NCI-H1105 treated with DMSO at 0.1 percent for 48 hours (cell line): ENCODE measurements around the gene UGT1A9.

Source experiments
- DNase-seq: peaks from one replicate; lab custom pipeline; 2025; lab: John Stamatoyannopoulos, UW

UGT1A9 gene

GRCh38 chr2:233758849-233759248 is 87.2 kb downstream of the UGT1A9 start:
- DNase-seq, result no peak

- DNase-seq, result no peak
Measured at GRCh38 chr2:233760043-233760442, 88.3 kb downstream of the UGT1A9 start, which contains the start of gene UGT1A1. TSS of gene UGT1A1 (plus strand) at chr2:233760270. CDS start at chr2:233760288, 18 bp downstream.

DNA sequence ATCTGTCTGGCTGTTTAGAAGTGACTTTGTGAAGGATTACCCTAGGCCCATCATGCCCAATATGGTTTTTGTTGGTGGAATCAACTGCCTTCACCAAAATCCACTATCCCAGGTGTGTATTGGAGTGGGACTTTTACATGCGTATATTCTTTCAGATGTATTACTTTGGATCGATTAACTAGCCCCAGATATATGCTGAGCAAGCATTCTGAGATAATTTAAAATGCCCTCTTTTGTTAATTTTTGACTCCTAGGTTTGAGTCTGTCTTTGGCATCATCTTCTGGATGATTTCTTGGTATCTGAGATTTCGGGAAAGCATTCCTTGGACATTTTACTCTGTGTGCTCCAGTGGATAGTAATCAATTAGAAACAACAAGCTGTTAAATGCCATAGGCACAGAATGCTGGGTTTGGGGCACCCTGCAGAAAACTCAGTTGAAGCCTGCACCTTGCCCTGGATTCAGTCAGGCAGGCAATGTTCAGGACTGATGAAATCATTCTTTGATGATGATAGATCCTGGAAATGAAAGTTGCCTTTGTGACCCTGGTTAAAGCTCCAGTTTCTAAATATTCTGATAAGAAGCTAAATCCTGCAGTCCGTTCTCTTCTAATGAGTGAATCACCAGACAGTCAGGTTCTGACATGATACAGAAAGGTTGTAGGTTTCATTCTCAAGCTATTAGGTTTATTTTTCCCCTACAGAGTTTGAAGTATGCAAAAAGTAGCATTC is 89.5 kb downstream of the UGT1A9 start:
- DNase-seq, result no peak

DNA sequence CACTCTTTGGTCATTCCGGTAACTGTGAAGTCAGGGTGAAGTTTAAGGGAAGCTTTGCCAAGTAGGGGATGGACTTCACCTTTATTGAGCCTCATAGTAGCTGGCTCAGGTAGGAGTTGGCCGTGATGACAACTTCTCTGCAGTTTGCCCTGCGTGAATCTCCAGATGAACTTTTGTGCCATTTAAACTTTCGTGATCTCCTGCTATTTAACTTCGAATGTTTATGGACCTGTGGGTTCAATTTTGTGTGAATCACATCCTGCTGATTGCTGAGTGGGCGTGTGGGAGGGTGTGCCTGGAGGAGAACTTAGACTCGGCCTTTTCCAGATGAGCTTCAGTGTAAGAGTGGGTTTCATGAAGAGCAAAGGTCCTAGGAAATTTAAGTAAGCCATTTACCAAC is 92.6 kb downstream of the UGT1A9 start:
- DNase-seq, result no peak

DNA sequence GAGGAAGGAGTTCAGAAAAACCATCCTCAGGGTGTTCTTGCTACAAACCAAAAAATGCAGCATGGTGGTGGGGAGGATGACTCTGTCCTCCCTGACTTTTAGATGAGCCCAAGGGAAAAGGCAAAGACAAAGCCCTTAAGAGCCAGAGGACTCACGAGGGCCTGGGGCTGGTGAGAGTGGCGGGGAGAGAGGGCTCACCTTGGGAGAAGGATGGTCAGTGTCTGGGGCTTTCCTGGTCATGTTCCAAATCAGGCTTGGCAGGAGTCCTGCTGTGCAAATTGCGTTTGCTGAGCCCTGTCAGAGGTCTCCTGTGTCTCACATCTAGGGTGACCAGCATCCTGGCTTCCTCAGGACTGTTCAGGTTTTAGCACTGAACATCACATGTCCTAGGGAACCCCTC is 93.1 kb downstream of the UGT1A9 start:
- no peak for DNase-seq

DNA sequence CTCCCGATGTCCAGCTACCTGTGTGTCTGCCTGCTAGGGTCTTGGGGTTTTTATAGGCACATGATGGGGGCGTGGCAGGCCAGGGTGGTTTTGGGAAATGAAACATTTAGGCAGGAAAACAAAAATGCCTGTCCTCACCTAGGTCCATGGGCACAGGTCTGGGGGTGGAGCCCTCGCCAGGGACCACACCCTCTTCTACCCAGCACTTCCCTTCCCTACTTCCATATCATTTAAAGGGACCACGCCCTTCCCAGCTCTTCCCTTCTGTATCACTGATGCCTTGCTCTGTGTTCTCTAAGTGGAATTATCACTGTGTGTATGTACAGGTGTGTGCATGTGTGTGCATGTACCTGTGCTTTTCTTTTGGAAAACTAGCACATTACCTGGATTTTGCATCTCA is 94.7 kb downstream of the UGT1A9 start:
- DNase-seq, result no peak

- no peak for DNase-seq
Measured at GRCh38 chr2:233768076-233768475, 96.4 kb downstream of the UGT1A9 start.

GRCh38 chr2:233769260-233769659 is 97.6 kb downstream of the UGT1A9 start:
- no peak for DNase-seq

DNA sequence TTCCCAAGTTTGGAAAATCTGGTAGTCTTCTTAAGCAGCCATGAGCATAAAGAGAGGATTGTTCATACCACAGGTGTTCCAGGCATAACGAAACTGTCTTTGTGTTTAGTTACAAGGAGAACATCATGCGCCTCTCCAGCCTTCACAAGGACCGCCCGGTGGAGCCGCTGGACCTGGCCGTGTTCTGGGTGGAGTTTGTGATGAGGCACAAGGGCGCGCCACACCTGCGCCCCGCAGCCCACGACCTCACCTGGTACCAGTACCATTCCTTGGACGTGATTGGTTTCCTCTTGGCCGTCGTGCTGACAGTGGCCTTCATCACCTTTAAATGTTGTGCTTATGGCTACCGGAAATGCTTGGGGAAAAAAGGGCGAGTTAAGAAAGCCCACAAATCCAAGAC is 100.5 kb downstream of the UGT1A9 start:
- no peak for DNase-seq

- no peak for DNase-seq
Measured at GRCh38 chr2:233772583-233772982, 100.9 kb downstream of the UGT1A9 start.

DNA sequence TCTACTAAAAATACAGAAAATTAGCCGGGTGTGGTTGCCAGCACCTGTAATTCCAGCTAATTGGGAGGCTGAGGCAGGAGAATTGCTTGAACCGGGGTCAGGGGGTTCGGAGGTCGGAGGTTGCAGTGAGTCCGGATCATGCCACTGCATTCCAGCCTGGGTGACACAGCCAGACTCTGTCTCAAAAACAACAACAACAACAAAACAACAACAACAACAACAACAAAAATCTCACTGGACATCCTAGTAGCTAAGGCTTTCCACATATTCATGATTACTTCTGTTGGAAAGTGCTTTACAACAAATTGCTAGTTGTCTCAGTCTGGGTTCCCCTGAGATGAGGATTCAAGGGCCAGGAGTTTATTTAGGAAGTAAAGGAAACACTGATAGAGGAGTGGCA is 102.2 kb downstream of the UGT1A9 start:
- no peak for DNase-seq

DNA sequence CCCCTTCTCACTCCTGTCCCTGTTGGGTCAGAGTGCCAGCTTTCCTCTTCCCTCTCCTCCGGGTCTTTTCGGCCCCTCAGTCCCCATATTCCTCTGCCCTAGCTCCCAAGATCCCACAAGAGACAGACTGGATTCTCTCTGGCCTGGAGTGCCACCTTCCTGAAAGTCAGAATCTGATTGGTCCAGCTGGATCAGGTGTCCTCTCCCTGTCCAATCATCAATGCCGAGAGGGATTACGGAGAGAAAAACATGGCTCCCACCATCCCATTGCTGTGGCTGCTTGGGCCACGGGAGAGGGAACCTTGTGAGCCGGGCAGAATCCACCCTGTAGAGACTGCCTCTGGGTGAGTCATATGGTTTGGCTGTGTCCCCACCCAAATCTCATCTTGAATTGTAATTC is 103.7 kb downstream of the UGT1A9 start:
- no peak for DNase-seq

- no peak for DNase-seq
Measured at GRCh38 chr2:233778030-233778429, 106.3 kb downstream of the UGT1A9 start, which contains the start of gene MROH2A. TSS of gene MROH2A (plus strand) at chr2:233778330. CDS start at chr2:233779359, 1,029 bp downstream.

DNA sequence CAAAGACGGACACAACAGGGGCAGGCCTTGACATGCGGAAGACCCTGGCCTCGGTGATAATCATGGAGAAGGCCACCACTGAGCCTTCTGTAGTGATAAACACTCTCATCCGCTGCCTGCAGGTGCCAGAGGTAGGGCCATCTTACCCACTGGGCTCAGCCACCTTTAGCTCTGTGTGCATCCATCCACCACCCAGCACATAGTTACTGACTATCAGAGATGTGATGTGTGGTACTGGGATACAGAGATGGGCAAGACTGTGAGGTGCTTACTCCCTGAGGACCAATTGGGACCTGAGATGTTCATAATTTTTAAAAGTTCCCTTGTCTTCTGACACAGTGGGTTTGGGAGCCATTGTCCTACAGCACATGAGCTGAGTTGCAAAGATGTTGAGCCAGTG is 108.0 kb downstream of the UGT1A9 start:
- no peak for DNase-seq

- DNase-seq, result no peak
Measured at GRCh38 chr2:233780771-233781170, 109.1 kb downstream of the UGT1A9 start.

GRCh38 chr2:233789554-233789953 is 117.9 kb downstream of the UGT1A9 start:
- no peak for DNase-seq

- DNase-seq, result no peak
Measured at GRCh38 chr2:233791151-233791882, 119.6 kb downstream of the UGT1A9 start.

DNA sequence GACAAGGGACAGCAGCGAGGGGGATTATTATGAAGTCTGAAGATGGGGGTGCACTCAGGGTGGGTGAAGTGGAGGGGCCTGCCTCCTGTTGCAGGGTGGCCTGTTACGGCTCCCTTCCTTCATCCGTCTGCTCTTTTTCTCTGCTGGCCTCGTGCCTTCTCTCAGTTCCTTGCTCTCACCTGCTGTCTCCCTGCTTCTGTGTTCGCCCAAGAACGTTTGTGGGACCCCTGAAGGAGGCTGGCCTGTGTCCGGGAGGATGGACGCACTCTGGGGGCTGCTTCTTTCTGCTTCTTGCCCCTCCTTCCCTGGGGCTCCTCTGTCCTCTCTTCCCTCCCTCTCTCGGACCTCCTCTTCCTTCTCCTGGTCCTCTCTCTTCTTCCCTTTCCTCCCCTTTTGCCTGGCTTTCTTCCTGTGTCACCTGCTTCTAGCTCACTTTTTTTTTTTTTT is 120.2 kb downstream of the UGT1A9 start:
- no peak for DNase-seq

DNA sequence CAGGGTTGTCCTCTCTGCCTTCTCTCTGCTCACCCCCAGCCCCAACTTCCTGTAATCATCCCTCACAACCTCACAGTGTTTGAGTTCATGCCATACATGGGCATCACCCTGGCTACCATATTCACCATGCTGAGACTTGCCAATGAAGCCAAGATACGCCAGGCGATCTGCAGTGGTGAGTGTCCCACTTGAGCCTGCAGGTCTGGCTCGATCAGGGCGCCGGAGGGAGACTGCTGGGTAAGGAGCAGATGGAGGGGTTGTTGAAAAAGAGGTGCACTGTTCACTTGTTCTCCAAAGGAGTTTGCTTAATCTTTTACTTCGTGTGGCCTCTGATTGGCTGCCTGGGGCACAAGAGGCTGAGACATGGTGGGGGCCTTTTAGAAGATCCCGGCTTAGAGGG is 121.0 kb downstream of the UGT1A9 start:
- DNase-seq, result no peak

DNA sequence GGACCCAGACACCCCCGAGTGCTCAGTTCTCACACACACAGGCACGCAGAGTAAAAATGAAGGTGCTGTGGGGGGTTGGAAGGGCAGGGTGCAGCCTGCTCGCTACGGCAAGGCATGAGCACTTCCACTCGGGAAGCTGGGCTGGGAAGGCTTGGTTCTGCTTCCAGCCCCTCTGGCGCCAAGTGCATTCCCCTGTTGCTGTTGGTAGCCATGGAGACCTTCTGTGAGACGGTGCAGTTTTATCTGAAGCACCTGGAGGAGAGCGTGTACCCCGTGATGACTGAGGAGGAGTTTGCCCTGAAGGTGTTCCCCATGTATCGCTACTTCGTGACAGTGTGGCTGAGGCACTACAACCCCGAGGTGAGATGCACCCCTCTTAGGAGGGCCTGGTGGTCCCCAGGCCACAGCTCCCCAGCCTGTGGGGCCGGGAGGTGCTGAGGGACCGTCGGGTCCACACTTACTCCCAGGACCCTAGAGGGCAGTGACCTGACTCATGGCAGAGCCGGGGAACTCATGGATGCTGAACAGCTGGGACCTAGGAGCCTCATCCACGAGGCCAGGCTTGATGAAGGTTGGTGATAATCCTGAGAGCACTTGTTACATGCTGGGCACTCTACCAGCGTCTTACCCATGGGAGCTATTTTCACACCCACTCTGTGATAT is 121.9 kb downstream of the UGT1A9 start:
- DNase-seq, result no peak

GRCh38 chr2:233794128-233794658 is 122.5 kb downstream of the UGT1A9 start:
- DNase-seq, result no peak

- no peak for DNase-seq
Measured at GRCh38 chr2:233795735-233796171, 124.1 kb downstream of the UGT1A9 start.
